CD4-positive, alpha-beta T cell treated with Interleukin-1 beta for 1 hour (primary cell): Measurements from ENCODE around the gene PCSK5.
"Not testable (repeated sequence)": the region's sequence is repeated elsewhere in the genome, so short reads cannot be mapped to it uniquely, and the experiment has no call there.

Experiments used
- DNase-seq, 2 donors: peaks; one replicate each; pipeline ENCODE4 v3.0.0-alpha.2; 2020 to 2022

The PCSK5 gene

DNA sequence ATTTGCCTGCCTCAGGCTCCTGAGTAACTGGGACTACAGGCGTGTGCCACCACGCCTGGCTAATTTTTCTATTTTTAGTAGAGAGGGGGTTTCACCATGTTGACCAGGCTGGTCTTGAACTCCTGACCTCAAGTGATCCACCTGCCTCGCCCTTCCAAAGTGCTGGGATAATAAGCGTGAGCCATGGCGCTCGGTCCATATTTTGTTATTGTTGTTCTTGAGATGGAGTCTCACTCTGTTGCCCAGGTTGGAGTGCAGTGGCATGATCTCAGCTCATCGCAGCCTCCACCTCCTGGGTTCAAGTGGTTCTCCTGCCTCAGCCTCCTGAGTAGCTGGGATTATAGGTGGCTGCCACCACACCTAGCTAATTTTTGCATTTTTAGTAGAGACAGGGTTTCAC is 433.6 kb downstream of the PCSK5 start:
- DNase-seq, result not testable (repeated sequence)

- DNase-seq, result no peak
These were observed 439.6 kb downstream of the PCSK5 start for GRCh38 chr9:76330034-76330433.

- no peak for DNase-seq
These were observed 442.9 kb downstream of the PCSK5 start for GRCh38 chr9:76333388-76333787.

DNA sequence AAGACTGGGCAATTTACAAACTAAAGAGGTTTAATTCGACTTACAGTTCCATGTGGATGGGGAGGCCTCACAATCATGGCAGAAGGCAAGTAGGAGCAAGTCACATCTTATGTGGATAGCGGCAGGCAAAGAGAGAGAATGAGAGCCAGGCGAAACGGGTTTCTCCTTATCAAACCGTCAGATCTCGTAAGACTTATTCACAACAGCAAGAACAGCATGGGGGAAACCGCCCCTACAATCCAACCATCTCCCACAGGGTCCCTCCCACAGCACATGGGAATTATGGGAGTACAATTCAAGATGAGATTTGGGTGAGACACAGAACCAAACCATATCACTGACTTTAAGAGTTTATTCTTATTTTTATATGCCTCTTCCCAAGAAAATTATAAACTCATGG is 443.5 kb downstream of the PCSK5 start:
- DNase-seq, result no peak

- DNase-seq, result no peak
These were observed 445.6 kb downstream of the PCSK5 start for GRCh38 chr9:76336027-76336426.

DNA sequence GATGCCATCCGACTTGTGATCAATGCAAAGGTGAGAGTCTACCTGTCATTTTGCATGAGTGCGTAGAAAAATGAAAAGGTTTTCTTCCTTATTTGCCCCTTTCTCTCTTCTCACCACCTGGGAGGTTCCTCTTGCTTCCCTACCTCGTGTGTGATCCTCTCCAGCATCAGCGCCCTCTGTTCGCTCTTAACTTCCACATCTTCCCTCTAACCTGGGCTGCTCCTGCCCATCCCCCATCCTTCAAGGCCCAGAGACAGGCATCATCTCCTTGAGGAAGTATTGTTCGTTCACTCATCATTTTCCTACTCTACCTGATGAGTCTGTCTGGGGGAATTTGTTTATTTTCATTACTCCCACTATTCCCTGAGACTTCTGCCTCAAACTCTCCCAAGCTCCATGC is 447.9 kb downstream of the PCSK5 start:
- no peak for DNase-seq

GRCh38 chr9:76341616-76342015 is 451.1 kb downstream of the PCSK5 start:
- no peak for DNase-seq

DNA sequence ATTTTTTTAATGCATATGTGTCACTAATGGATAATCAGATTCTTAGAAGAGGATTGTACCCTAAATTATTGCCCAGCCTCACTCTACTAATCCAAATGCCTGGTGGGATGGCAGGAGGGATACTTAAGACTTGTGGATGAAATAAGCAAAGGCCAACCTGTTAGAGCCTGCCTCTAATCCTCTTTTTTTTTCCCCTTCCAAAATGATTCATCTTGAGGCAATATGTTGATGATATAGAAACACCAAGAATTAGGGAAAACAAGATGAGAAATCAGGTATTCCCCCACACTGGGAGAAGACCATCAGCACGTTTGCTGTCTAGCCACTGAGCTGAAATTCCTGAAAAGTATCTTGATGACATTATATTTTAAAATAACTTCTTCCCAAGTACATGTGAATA is 451.7 kb downstream of the PCSK5 start:
- no peak for DNase-seq

DNA sequence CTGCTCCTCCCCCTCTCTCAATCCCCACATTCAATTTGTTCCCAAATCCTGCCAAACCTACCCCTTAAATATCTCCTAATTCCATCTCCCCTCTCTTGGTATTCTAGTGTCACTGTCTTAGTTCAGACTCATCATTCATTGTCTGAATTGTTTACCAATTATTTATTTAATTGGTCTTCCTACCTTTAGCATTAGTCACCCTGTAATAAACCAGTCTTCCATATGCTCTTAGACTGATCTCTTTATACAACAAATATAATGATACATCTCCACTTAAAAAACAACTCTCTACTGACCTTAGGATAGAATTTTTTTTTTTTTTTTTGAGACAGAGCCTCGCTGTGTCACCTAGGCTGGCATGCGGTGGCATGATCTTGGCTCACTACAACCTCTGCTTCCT is 452.4 kb downstream of the PCSK5 start:
- no peak for DNase-seq

- no peak for DNase-seq
These were observed 459.4 kb downstream of the PCSK5 start for GRCh38 chr9:76349865-76350264.

GRCh38 chr9:76351006-76351405 is 460.5 kb downstream of the PCSK5 start:
- no peak for DNase-seq

DNA sequence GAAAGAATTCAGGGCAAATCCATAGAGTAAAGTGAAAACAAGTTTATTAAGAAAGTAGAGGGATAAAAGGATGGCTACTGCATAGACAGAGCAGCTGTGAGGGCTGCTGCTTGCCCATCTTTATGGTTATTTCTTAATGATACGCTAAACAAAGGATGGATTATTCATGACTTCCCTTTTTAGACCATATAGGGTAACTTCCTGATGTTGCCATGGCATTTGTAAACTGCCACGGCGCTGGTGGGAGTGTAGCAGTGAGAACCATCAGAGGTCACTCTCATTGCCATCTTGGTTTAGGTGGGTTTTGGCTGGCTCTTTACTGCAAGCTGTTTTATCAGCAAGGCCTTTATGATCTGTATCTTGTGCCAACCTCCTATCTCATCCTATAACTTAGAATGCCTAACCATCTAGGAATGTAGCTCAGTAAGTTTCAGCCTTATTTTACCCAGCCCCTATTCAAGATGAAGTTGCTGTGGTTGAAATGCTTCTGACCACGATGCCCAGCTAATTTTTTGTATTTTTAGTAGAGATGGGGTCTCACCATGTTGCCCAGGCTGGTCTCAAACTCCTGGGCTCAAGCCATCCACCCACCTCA is 461.6 kb downstream of the PCSK5 start:
- DNase-seq, result peak in 1 of 2 donors; percentile 19

DNA sequence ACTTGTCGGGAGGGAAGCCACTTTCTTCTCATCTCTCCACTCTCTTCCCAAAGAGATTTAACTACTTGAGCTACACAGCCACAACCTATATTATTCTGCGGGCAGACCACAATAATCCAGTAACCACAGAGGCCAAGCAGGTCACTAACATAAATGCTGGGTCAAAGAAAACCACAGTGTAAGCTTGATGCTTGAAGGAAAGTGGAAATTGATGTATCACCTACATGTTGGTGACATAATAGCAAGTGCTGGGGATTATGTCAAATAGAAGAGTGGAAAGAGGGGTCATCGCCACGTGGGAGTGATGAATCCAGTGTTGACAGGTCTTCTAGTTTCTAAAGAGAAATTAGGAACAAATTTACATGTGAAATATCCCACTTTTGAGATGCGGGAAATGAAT is 462.8 kb downstream of the PCSK5 start:
- DNase-seq, result no peak

- no peak for DNase-seq
These were observed 463.7 kb downstream of the PCSK5 start for GRCh38 chr9:76354221-76354620.

DNA sequence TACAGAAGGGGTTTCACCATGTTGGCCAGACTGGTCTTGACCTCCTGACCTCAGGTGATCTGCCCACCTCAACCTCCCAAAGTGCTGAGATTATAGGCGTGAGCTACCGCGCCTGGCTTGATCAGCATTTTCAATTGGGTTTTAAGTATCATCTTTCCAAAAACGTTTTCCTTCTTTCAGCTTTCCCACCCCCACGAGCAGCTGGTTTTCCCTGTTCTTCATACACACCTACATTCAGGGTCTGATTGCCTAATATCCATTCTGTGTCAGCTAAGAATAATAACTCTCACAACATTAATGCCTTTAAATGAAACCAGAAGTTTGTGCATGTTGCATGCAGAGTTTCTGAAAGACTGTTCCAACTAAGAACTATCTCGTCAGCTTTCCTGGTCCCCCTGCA is 465.4 kb downstream of the PCSK5 start:
- DNase-seq, result no peak

- no peak for DNase-seq
These were observed 467.1 kb downstream of the PCSK5 start for GRCh38 chr9:76357555-76357954.

GRCh38 chr9:76358628-76359280 is 468.3 kb downstream of the PCSK5 start:
- DNase-seq, result no peak

DNA sequence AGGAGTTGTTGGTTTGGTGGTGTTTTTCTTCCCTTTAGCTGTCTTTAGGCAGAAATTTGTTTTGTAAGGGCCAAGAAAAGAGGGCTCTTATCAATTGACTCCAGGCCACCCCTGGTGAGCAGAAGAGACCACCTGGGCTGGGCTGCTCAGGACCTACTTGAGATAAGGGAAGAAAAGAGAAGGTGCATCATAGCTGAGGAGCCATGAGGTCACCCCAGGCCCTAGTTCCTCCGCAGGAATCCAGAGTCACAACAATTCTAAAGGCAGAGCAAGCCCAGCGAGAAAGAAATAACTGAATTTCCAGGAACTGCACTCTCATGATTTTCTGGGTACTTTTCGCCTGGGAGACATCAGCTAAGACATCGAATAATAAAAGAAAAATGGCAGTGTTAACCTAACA is 468.9 kb downstream of the PCSK5 start:
- DNase-seq, result no peak

DNA sequence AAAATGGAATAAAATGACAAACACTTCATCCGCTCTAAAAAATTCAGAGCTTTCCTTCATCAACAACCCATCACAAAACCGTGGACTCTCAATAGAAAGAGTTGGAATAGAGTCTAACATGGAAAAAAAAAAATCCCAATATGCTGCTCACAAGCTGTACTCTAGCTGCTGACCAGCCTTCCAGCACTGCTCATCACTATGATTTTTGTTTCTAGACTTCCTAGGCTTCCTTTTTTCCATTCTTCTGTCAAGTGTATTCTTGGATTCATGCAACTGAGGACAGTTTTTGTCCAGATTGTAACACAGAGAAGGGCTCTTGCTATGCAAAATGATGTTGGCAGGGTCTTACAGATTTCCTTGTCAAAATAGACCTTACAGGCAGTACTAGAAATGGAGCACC is 469.3 kb downstream of the PCSK5 start:
- DNase-seq, result no peak

- DNase-seq, result not testable (repeated sequence)
These were observed 472.0 kb downstream of the PCSK5 start for GRCh38 chr9:76362332-76363031.

DNA sequence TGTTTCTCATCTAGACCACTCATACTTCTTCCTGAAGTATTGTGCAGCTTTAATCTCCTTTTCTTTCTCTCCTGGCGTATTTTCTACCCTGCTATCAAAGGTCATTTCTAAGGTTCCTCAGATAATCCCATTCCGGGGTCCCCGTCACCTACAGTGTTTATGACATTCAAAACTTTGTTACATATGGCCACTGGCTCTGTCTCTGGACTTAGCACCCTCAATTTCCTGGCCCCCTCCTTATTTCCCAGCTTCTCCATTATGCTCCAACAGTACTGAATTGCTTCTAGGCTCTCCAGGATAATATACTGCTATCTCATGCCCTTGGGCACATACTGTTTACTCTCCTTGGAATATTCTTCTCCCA is 472.5 kb downstream of the PCSK5 start:
- DNase-seq, result no peak

DNA sequence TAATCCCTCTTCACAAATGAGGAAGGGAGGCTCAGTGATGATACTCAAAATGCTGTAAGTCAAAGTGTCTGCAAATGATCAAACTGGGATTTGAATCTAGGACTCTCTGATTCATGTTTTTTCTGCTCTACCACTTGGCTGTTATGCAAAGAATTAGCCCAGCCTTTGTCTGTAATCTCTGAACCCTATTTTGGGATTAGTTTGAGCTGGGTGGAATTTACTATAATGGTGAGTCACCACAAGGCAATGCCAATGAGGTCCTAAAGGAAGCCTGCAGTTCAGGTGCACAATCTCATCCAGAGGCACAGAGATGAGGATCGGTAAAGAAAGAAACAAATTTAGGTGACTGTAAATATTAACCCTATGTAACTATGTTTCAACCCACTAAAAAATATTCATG is 474.6 kb downstream of the PCSK5 start:
- no peak for DNase-seq

GRCh38 chr9:76366275-76366674 is 475.8 kb downstream of the PCSK5 start:
- no peak for DNase-seq

DNA sequence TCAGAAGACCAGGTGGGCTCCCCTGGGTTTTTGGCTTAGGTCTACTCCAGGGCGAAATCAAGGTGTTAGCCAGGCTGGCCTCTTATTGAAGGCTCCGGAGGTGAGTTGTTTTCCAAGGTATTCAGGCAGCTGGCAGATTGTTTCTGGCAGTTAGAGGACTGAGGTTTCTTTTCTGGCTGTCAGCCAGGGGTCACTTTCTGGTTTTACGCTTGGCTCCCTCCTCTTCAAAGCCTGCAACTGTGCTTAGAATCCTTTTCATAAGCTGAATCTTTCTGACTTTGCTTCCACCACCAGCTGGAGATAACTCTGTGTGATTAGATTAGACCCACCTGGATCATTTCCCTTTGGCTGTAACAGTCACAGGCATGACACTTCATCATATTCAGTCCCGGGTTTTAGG is 479.1 kb downstream of the PCSK5 start:
- DNase-seq, result no peak
